C4-2B (cell line): ENCODE measurements around the gene KRT73.

Experiments used
- CTCF ChIP-seq: fragments of 450-650 bp; conservative IDR thresholded peaks from 2 replicates; pipeline ENCODE4 v1.5.1; 2017; ENCODE audit warnings: mild to moderate bottlenecking
- ZFX ChIP-seq: fragments of 450-650 bp; IDR thresholded peaks from 2 replicates; pipeline ENCODE4 v1.6.1; 2017

- TF ChIP-seq CTCF (no peak), ZFX (no peak)
Observed at GRCh38 chr12:52614381-52615207, 3.8 kb downstream of the KRT73 start.
